ENCODE measurements around the gene C1QTNF8. TPM values are rescaled to one million over a fixed set of nuclear protein-coding genes. Genes with fewer than 3 reads are reported as not detected.

C1QTNF8 gene
- total RNA-seq, 1 experiment from 2014 or later, result not detected

DNA sequence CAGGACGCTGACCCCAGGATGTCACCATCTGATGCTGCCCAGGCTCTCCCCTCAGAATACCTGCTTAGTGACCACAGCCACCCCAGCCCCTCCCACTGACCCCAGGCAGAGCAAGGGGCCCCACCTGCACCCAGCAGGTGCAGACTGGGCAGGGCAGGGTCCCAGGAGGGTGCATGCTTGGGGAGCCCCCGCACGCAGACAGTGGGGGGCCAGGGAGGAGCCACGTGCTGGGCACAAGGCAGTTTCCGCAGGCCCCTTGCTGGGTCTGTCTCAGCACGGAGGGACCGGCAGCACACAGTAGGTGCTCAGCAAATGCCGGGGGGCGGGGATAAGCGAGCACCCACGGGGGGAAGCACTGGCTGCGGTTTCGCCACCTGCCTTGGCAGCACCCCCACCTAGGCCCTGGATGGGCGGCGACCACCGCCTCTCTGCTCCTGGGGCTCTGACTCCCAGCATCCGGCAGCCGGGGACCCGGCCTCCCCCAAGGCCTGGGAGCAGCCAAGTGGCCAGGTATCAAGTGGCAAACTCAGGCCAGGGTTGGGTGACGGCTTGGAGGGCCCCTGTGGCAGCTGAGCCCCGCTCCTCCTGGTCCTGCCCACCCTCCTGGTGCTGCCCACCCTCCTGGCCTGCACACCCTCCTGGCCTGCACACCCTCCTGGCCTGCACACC, 42.2 kb downstream of the C1QTNF8 start:
- whole genome bisulfite sequencing (ENCODE audit: extremely low coverage, insufficient read length, low lambda C conversion rate), result no CpG with 5 or more reads among the region's 21 CpGs
- Mint-ChIP-seq H3K27me3 (ENCODE audit: low read depth) (peaks cover 10% of the 10 kb centered on the region), H3K9me3 (peaks cover 0 to under 1% of the 10 kb centered on the region in 2 experiments; a peak in 1 of 5 replicates), H3K36me3 (ENCODE audit: insufficient read depth in 1 of 3, low read depth in 3 of 3) (no peaks in the 10 kb centered on the region), H3K4me1 (0 out of 4 replicates have a peak, but pooled peaks cover 0 to 2% of the 10 kb centered on the region in 2 experiments), H3K27ac (no peak overlapping the region), H3K4me3 (no peak overlapping the region)
- no peaks in the 10 kb centered on the region for H3K9me3 ChIP-seq (ENCODE audit: control insufficient read depth, low read depth, low read length)
- H3K27me3 ChIP-seq (ENCODE audit: insufficient read depth, low read length), result no peaks in the 10 kb centered on the region
- H3K23ac ChIP-seq (ENCODE audit: insufficient read length, low read depth, low read length), result no peak overlapping the region
- no peaks in the 10 kb centered on the region for H3K79me2 ChIP-seq (ENCODE audit: insufficient read depth, low read length)
- no peak overlapping the region for H3K4ac ChIP-seq (ENCODE audit: low read depth, low read length)
- H2BK15ac ChIP-seq (ENCODE audit: low read depth, low read length), result no peak overlapping the region
- no peaks in the 10 kb centered on the region for H4K20me1 ChIP-seq (ENCODE audit: control insufficient read depth, insufficient read depth, insufficient read length)
- no peak overlapping the region for H2BK120ac ChIP-seq (ENCODE audit: low read depth, low read length, poor library complexity, severe bottlenecking)
- H3K23me2 ChIP-seq (ENCODE audit: insufficient read length, low read depth, low read length, poor library complexity, severe bottlenecking), result peaks cover under 1% of the 10 kb centered on the region
- no peak overlapping the region for H4K5ac ChIP-seq (ENCODE audit: insufficient read length, low read depth, low read length)
- no peaks in the 10 kb centered on the region for H3K4me1 ChIP-seq (ENCODE audit: insufficient read depth, low read length)
- H2BK5ac ChIP-seq (ENCODE audit: insufficient read length, low read length), result no peak overlapping the region
- H2BK12ac ChIP-seq (ENCODE audit: insufficient read length, low read depth, low read length), result no peak overlapping the region
- no peak overlapping the region for H2BK20ac ChIP-seq (ENCODE audit: low read depth, low read length, poor library complexity, severe bottlenecking)
- no peak overlapping the region for H3K4me2 ChIP-seq (ENCODE audit: insufficient read depth, insufficient read length, low read length)
- no peak overlapping the region for H3K27ac ChIP-seq (ENCODE audit: insufficient read length, low read depth, low read length)
- H3K18ac ChIP-seq (ENCODE audit: insufficient read length, low read depth, low read length), result no peak overlapping the region
- no peak overlapping the region; the same call in 1 of the 2 replicates for H3K14ac ChIP-seq (ENCODE audit: insufficient read depth, low read length)
- no peak overlapping the region for H2AK5ac ChIP-seq (ENCODE audit: insufficient read length, low read length)
- H3K56ac ChIP-seq (ENCODE audit: insufficient read length, low read depth, low read length), result no peak overlapping the region
- H3T11ph ChIP-seq (ENCODE audit: low read length), result no peak overlapping the region
- H4K91ac ChIP-seq (ENCODE audit: insufficient read length, low read depth, low read length), result no peak overlapping the region
- no peak overlapping the region for H3K9ac ChIP-seq (ENCODE audit: extremely low read depth, insufficient read length, low read length)
- no peak overlapping the region for H2AFZ ChIP-seq (ENCODE audit: low read length)
- DNase-seq, result no peak
- TF ChIP-seq, protein P1, sequence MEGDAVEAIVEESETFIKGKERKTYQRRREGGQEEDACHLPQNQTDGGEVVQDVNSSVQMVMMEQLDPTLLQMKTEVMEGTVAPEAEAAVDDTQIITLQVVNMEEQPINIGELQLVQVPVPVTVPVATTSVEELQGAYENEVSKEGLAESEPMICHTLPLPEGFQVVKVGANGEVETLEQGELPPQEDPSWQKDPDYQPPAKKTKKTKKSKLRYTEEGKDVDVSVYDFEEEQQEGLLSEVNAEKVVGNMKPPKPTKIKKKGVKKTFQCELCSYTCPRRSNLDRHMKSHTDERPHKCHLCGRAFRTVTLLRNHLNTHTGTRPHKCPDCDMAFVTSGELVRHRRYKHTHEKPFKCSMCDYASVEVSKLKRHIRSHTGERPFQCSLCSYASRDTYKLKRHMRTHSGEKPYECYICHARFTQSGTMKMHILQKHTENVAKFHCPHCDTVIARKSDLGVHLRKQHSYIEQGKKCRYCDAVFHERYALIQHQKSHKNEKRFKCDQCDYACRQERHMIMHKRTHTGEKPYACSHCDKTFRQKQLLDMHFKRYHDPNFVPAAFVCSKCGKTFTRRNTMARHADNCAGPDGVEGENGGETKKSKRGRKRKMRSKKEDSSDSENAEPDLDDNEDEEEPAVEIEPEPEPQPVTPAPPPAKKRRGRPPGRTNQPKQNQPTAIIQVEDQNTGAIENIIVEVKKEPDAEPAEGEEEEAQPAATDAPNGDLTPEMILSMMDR (conservative IDR thresholded peaks at IDR 0.05), result no peak
- no peak overlapping the region for H4K8ac ChIP-seq (replicated peaks; ENCODE audit: insufficient read length, low read depth, low read length)
- no peaks in the 10 kb centered on the region for H3K79me1 ChIP-seq (ENCODE audit: insufficient read depth, low read depth, low read length, poor library complexity, severe bottlenecking)
